Measurements from ENCODE around the gene CTDP1. TPM values are rescaled to one million over a fixed set of nuclear protein-coding genes. Genes with fewer than 3 reads are reported as not detected.

CTDP1 gene
- total RNA-seq, 1 donor from 2014 or later = 8.7 TPM

- DNase-seq = no peak
- intact Hi-C loops (cut with DNase I) = no loop called here
- no peak for ATAC-seq (ENCODE audit: poor library complexity)
Measured at GRCh38 chr18:79796531-79797405, 117.2 kb downstream of the CTDP1 start.

- intact Hi-C loops (cut with DNase I) = no loop called here
- peak; percentile 66 for ATAC-seq (ENCODE audit: poor library complexity)
- no peak for DNase-seq
Measured at GRCh38 chr18:79797518-79798345, 118.1 kb downstream of the CTDP1 start, which contains the start of gene KCNG2. TSS of gene KCNG2 (plus strand) at chr18:79797938. CDS start at chr18:79863668, 65,730 bp downstream.

- ATAC-seq (ENCODE audit: poor library complexity) (no peak), DNase-seq (no peak)
- intact Hi-C loops (cut with DNase I) = no loop called here
Measured at GRCh38 chr18:79798346-79798998, 118.9 kb downstream of the CTDP1 start.

- ATAC-seq (ENCODE audit: poor library complexity) = no peak
- intact Hi-C loops (cut with DNase I) = no loop called here
- no peak for DNase-seq
Measured at GRCh38 chr18:79798999-79799370, 119.4 kb downstream of the CTDP1 start.

- ATAC-seq (ENCODE audit: poor library complexity) (no peak), DNase-seq (no peak)
- intact Hi-C loops (cut with DNase I) = no loop called here
Measured at GRCh38 chr18:79799619-79800370, 120.2 kb downstream of the CTDP1 start.

- DNase-seq (no peak), ATAC-seq (ENCODE audit: poor library complexity) (no peak)
- intact Hi-C loops (cut with DNase I) = no loop called here
Measured at GRCh38 chr18:79800371-79801180, 121.0 kb downstream of the CTDP1 start.

GRCh38 chr18:79801217-79801616 is 121.6 kb downstream of the CTDP1 start:
- intact Hi-C loops (cut with DNase I) = no loop called here
- DNase-seq = no peak
- no peak for ATAC-seq (ENCODE audit: poor library complexity)

- intact Hi-C loops (cut with DNase I) = no loop called here
Measured at GRCh38 chr18:79801641-79802040, 122.0 kb downstream of the CTDP1 start.

GRCh38 chr18:79802298-79802697 is 122.7 kb downstream of the CTDP1 start:
- DNase-seq (no peak), ATAC-seq (ENCODE audit: poor library complexity) (no peak)
- intact Hi-C loops (cut with DNase I) = no loop called here

More at GRCh38 chr18:79801641-79802040, 122.0 kb downstream of the CTDP1 start:
- ATAC-seq (ENCODE audit: poor library complexity) = no peak
- no peak for DNase-seq

GRCh38 chr18:79803611-79804051 is 124.0 kb downstream of the CTDP1 start:
- ATAC-seq (ENCODE audit: poor library complexity) (no peak), DNase-seq (no peak)
- intact Hi-C loops (cut with DNase I) = no loop called here

Other genes with a start within 250 kb of the CTDP1 start
- gene KCNG2, start 118.1 kb downstream of the CTDP1 start, total RNA-seq = not detected

Data from Right ventricle myocardium superior (tissue), 1 donor.